Globus pallidus (tissue), 1 donor: ENCODE results near the gene SBF2.
"Not testable (repeated sequence)": the region's sequence is repeated elsewhere in the genome, so short reads cannot be mapped to it uniquely, and the experiment has no call there.

Experiments
- DNase-seq: peaks from one replicate; pipeline ENCODE4 v3.0.0-alpha.2; 2015; ENCODE audit warnings: low spot score

Gene SBF2

GRCh38 chr11:10267821-10268220 lies 26.2 kb downstream of the SBF2 start:
- DNase-seq = no peak

GRCh38 chr11:10265936-10266335 lies 28.1 kb downstream of the SBF2 start:
- DNase-seq = no peak

- not testable (repeated sequence) for DNase-seq
Measured at GRCh38 chr11:10264716-10265115, 29.3 kb downstream of the SBF2 start.

GRCh38 chr11:10263929-10264328 lies 30.1 kb downstream of the SBF2 start:
- no peak for DNase-seq

- DNase-seq = no peak
Measured at GRCh38 chr11:10261821-10262220, 32.2 kb downstream of the SBF2 start.

GRCh38 chr11:10257478-10257877 lies 36.5 kb downstream of the SBF2 start:
- DNase-seq = no peak

GRCh38 chr11:10255388-10256125 lies 38.5 kb downstream of the SBF2 start:
- no peak for DNase-seq

GRCh38 chr11:10249448-10250131 lies 44.4 kb downstream of the SBF2 start:
- DNase-seq = not testable (repeated sequence)

- no peak for DNase-seq
Measured at GRCh38 chr11:10247011-10247410, 47.0 kb downstream of the SBF2 start.

- DNase-seq = no peak
Measured at GRCh38 chr11:10243896-10244575, 50.0 kb downstream of the SBF2 start.

GRCh38 chr11:10236840-10237239 lies 57.2 kb downstream of the SBF2 start:
- no peak for DNase-seq

- DNase-seq = no peak
Measured at GRCh38 chr11:10233581-10233980, 60.4 kb downstream of the SBF2 start.

GRCh38 chr11:10232756-10233155 lies 61.3 kb downstream of the SBF2 start:
- DNase-seq = no peak

- not testable (repeated sequence) for DNase-seq
Measured at GRCh38 chr11:10231803-10232202, 62.2 kb downstream of the SBF2 start.

- DNase-seq = no peak
Measured at GRCh38 chr11:10225553-10225952, 68.5 kb downstream of the SBF2 start.

GRCh38 chr11:10222399-10222798 lies 71.6 kb downstream of the SBF2 start:
- no peak for DNase-seq

GRCh38 chr11:10221342-10221741 lies 72.7 kb downstream of the SBF2 start:
- DNase-seq = no peak

GRCh38 chr11:10211470-10211869 lies 82.5 kb downstream of the SBF2 start:
- no peak for DNase-seq

- no peak for DNase-seq
Measured at GRCh38 chr11:10209326-10209725, 84.7 kb downstream of the SBF2 start.

- peak; percentile 27 for DNase-seq
Measured at GRCh38 chr11:10208131-10208575, 85.9 kb downstream of the SBF2 start.

- DNase-seq = no peak
Measured at GRCh38 chr11:10205928-10206327, 88.1 kb downstream of the SBF2 start.

GRCh38 chr11:10204021-10204420 lies 90.0 kb downstream of the SBF2 start:
- DNase-seq = no peak

GRCh38 chr11:10201343-10201742 lies 92.7 kb downstream of the SBF2 start:
- no peak for DNase-seq
